Suprapubic skin (tissue), 4 donors: ENCODE measurements around the gene ARHGAP35. TPM values are rescaled to one million over a fixed set of nuclear protein-coding genes. Genes with fewer than 3 reads are reported as not detected.

Experiments
- DNase-seq, 2 donors: peaks; one replicate each; pipeline ENCODE4 v3.0.0-alpha.2; 2019; ENCODE audit warnings: low spot score in 2 of 2
- H3K27ac ChIP-seq: fragments of 200-600 bp; sonication (generic); one replicate; pipeline ENCODE4 v1.5.1; 2019
- H3K27me3 ChIP-seq: fragments of 200-600 bp; sonication (generic); one replicate; pipeline ENCODE4 v1.5.1; 2019
- H3K36me3 ChIP-seq: fragments of 200-600 bp; sonication (generic); one replicate; pipeline ENCODE4 v1.5.1; 2019
- H3K4me1 ChIP-seq: fragments of 200-600 bp; sonication (generic); one replicate; pipeline ENCODE4 v1.5.1; 2019
- H3K4me3 ChIP-seq: fragments of 200-600 bp; sonication (generic); one replicate; pipeline ENCODE4 v1.5.1; 2019; ENCODE audit warnings: mild to moderate bottlenecking
- H3K9me3 ChIP-seq: fragments of 200-600 bp; sonication (generic); one replicate; pipeline ENCODE4 v1.5.1; 2019
- EP300 ChIP-seq: sonication (generic); formaldehyde crosslinking; IDR thresholded peaks from one replicate; pipeline ENCODE4 v1.6.1; 2017; ENCODE audit warnings: antibody characterized with exemption
- POLR2A ChIP-seq, 2 donors: fragments of 450-650 bp; IDR thresholded peaks; one replicate each; pipeline ENCODE4 v1.6.1; 2017; ENCODE audit warnings: antibody characterized with exemption in 2 of 2, mild to moderate bottlenecking in 2 of 2, moderate library complexity in 2 of 2
- POLR2AphosphoS5 ChIP-seq, 3 donors: sonication (generic); formaldehyde crosslinking; IDR thresholded peaks; one replicate each; pipeline ENCODE4 v1.6.1; 2017; ENCODE audit warnings: antibody characterized with exemption in 3 of 3
- WGBS: methylation state at CpG from one replicate; pipeline ENCODE4 v1.1.5; 2018; 5-methylcytosine and 5-hydroxymethylcytosine counted together
- total RNA-seq, 4 donors: library from RNA; depleted of rRNA; stranded (reverse); fragments of >200 nt; gene quantifications; one replicate each; pipeline ENCODE4 v1.1.0, GENCODE V29; 2016
- TF ChIP-seq, protein P1 (sequence below), 2 donors: fragments of 200-600 bp in 1 of 2; fragments of 450-650 bp in 1 of 2; sonication (generic) in 1 of 2; IDR thresholded peaks; one replicate each; pipeline ENCODE4 v1.5.1; 2016 to 2019; ENCODE audit warnings: antibody characterized with exemption in 2 of 2, mild to moderate bottlenecking in 1 of 2, moderate library complexity in 1 of 2

Gene ARHGAP35
- total RNA-seq, 4 donors from 2014 or later = 33.9 to 54.2 (median 46.5) TPM

DNA sequence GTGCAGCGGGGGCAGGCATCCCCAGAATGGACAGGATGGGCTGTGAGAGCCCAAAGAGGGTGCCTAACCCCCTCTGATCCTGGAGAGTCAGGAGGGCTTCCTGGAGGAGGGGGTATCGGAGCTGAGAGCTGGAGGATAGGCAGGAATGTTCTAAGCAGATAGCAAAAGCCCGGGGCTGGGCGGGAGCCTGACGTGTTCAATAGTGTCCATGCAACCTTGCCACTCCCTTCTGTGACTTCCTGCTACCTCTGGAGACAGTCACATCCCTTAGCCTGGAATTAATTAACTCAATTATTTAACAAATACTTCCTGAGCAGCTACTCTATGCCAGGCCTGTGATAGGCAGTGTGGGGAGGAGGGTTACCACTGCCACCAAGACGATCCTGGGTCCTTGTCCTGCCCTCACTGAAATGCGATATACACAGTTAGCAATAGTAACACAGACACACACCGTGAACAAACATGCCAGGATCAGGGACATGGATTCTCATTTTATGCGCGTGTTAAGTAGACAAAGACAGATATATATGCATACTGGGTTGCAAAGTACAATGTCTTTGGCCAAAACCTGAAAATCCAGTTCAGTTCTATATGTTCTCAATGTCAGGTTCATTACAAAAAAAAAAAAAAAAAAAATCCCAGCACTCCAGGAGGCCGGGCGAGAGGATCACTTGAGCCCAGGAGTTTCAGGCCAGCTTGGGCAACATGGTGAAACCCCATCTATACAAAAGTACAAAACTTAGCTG is 20.9 kb upstream of the ARHGAP35 start:
- DNase-seq = no peak
- no peak overlapping the region for H3K4me3 ChIP-seq
- WGBS = 46% methylated on average over 9 of the region's 12 CpGs
- H3K27me3 ChIP-seq = no peaks in the 10 kb centered on the region
- H3K9me3 ChIP-seq = no peaks in the 10 kb centered on the region
- H3K36me3 ChIP-seq = peaks cover 67% of the 10 kb centered on the region
- peak overlapping the region; percentile 67 for H3K27ac ChIP-seq
- peaks cover 29% of the 10 kb centered on the region for H3K4me1 ChIP-seq
- TF ChIP-seq POLR2AphosphoS5 (IDR thresholded peaks at IDR 0.05) (no peak), EP300 (no peak)
- TF ChIP-seq, protein P1, sequence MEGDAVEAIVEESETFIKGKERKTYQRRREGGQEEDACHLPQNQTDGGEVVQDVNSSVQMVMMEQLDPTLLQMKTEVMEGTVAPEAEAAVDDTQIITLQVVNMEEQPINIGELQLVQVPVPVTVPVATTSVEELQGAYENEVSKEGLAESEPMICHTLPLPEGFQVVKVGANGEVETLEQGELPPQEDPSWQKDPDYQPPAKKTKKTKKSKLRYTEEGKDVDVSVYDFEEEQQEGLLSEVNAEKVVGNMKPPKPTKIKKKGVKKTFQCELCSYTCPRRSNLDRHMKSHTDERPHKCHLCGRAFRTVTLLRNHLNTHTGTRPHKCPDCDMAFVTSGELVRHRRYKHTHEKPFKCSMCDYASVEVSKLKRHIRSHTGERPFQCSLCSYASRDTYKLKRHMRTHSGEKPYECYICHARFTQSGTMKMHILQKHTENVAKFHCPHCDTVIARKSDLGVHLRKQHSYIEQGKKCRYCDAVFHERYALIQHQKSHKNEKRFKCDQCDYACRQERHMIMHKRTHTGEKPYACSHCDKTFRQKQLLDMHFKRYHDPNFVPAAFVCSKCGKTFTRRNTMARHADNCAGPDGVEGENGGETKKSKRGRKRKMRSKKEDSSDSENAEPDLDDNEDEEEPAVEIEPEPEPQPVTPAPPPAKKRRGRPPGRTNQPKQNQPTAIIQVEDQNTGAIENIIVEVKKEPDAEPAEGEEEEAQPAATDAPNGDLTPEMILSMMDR (IDR thresholded peaks at IDR 0.05) = no peak

GRCh38 chr19:46840498-46840942 is 20.3 kb upstream of the ARHGAP35 start:
- H3K36me3 ChIP-seq = peaks cover 68% of the 10 kb centered on the region
- no peak overlapping the region for H3K4me3 ChIP-seq
- TF ChIP-seq, protein P1 (IDR thresholded peaks at IDR 0.05) = peak; percentile 71 to 77
- no peak for TF ChIP-seq POLR2AphosphoS5 (IDR thresholded peaks at IDR 0.05)
- H3K27me3 ChIP-seq = no peaks in the 10 kb centered on the region
- 15% methylated on average over 13 of the region's 13 CpGs for WGBS
- no peaks in the 10 kb centered on the region for H3K9me3 ChIP-seq
- H3K27ac ChIP-seq = peak overlapping the region; percentile 67
- DNase-seq = no peak
- peaks cover 29% of the 10 kb centered on the region for H3K4me1 ChIP-seq

DNA sequence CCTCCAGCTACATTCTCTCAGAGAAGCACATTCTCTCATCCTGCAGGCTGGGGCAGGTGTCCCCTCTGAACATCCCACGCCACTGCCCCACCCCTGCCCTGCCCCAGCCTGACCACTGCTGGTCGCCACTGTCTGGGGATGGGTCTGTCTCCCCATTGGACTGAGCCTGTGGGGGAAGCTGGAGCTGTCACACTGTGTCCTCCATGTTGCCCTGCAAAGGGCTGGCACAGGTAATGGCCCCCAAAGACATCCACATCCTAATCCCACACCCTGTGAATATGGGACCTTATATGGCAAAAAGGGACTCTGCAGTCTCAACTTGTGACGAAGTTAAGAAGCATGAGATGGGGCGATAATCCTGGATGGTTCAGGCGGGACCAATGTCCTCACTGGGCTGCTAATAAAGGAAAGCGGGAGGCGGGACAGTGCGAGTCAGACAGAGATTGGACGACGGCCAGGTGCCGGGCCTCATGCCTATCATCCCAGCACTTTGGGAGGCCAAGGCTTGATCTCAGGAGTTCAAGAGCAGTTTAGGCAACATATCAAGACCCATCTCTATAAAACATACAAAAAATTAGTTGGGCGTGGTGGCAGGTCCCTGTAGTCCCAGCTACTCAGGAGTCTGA is 19.2 kb upstream of the ARHGAP35 start:
- DNase-seq = no peak
- no peaks in the 10 kb centered on the region for H3K9me3 ChIP-seq
- WGBS = 85% methylated on average over 12 of the region's 12 CpGs
- peaks cover 64% of the 10 kb centered on the region for H3K36me3 ChIP-seq
- H3K27me3 ChIP-seq = no peaks in the 10 kb centered on the region
- H3K27ac ChIP-seq = no peak overlapping the region
- H3K4me3 ChIP-seq = no peak overlapping the region
- no peak for TF ChIP-seq POLR2A (IDR thresholded peaks at IDR 0.05)
- no peak for TF ChIP-seq EP300
- TF ChIP-seq, protein P1 (IDR thresholded peaks at IDR 0.05) = no peak
- TF ChIP-seq POLR2AphosphoS5 (IDR thresholded peaks at IDR 0.05) = no peak
- H3K4me1 ChIP-seq = peaks cover 34% of the 10 kb centered on the region

DNA sequence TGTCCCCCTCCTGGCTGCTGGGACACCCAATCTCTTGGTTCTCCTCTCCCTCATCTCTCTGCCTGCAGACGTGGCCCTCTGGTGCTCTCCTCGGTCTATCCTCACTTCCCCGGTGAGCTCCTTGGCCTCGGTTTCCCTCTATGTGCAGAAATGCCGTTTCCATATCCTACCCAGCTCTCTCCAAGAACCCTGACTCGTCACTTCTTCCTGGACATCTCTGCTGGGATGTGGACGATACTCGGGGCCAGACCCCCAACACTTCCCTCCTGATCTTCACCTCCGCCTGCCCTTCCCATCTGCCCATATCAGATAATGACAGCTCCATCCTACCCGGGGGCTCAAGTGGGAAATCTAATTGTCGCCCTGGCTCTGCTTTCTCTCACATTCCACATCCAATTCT is 18.0 kb upstream of the ARHGAP35 start:
- Histone ChIP-seq H3K27ac (no peak overlapping the region), H3K36me3 (peaks cover 62% of the 10 kb centered on the region)
- TF ChIP-seq, protein P1 (IDR thresholded peaks at IDR 0.05) = no peak
- no peak for TF ChIP-seq POLR2AphosphoS5 (IDR thresholded peaks at IDR 0.05)
- no peak for TF ChIP-seq EP300
- TF ChIP-seq POLR2A (IDR thresholded peaks at IDR 0.05) = no peak

GRCh38 chr19:46844067-46844489 is 16.7 kb upstream of the ARHGAP35 start:
- TF ChIP-seq POLR2AphosphoS5 (IDR thresholded peaks at IDR 0.05) = no peak
- peak in 1 of 2 donors; percentile 12 for TF ChIP-seq POLR2A (IDR thresholded peaks at IDR 0.05)
- Histone ChIP-seq H3K36me3 (peaks cover 53% of the 10 kb centered on the region), H3K4me3 (no peak overlapping the region), H3K27me3 (no peaks in the 10 kb centered on the region), H3K9me3 (no peaks in the 10 kb centered on the region), H3K4me1 (peaks cover 36% of the 10 kb centered on the region), H3K27ac (no peak overlapping the region)
- WGBS = 61% methylated on average over 9 of the region's 9 CpGs
- DNase-seq = no peak

More for the DNA sequence above, 18.0 kb upstream of the ARHGAP35 start:
- DNase-seq = no peak
- H3K4me1 ChIP-seq = peaks cover 34% of the 10 kb centered on the region
- no peaks in the 10 kb centered on the region for H3K27me3 ChIP-seq
- no peaks in the 10 kb centered on the region for H3K9me3 ChIP-seq
- no peak overlapping the region for H3K4me3 ChIP-seq
- 86% methylated on average over 11 of the region's 11 CpGs for WGBS
